K562 (cell line): Measurements from ENCODE around the gene DCLK2. TPM values are rescaled to one million over a fixed set of nuclear protein-coding genes. Genes with fewer than 3 reads are reported as not detected.

Experiments
- CBX8 ChIP-seq: fragments of 200-600 bp; sonication (generic); IDR thresholded peaks from 2 replicates; pipeline ENCODE4 v1.6.1; 2012; ENCODE audit warnings: borderline replicate concordance, mixed run types, low read depth, mild to moderate bottlenecking, moderate library complexity, mixed read lengths, low read length, control low read depth, inconsistent platforms; ENCODE audit not compliant: poor library complexity, severe bottlenecking; ENCODE audit errors: extremely low read depth
- CHCHD3 ChIP-seq: fragments of 250-450 bp; sonication (Bioruptor Pico); IDR thresholded peaks from 2 replicates; pipeline ENCODE4 v2.1.2; 2022; ENCODE audit warnings: mild to moderate bottlenecking
- CHD1 ChIP-seq: fragments of 200-600 bp; sonication (generic); IDR thresholded peaks from one replicate; pipeline ENCODE4 v1.6.1; 2012; ENCODE audit warnings: mild to moderate bottlenecking, moderate library complexity, low read length, inconsistent platforms
- FOXM1 ChIP-seq, 2 experiments: fragments of 450-650 bp in 1 of 2; sonication (generic) in 1 of 2; formaldehyde crosslinking in 1 of 2; IDR thresholded peaks; 2 replicates each; pipeline versions ENCODE4 v1.6.1 to v1.9.0; 2017 to 2022; ENCODE audit warnings: low read depth in 2 of 2, mild to moderate bottlenecking in 2 of 2, missing genetic modification reagents in 1 of 2, moderate library complexity in 1 of 2
- HMG20B ChIP-seq: fragments of 250-450 bp; sonication (Bioruptor Pico); IDR thresholded peaks from 2 replicates; pipeline ENCODE4 v1.5.0; 2021; ENCODE audit warnings: mild to moderate bottlenecking
- MEF2A ChIP-seq: IDR thresholded peaks from 2 replicates; pipeline ENCODE4 v1.6.1; 2011; ENCODE audit warnings: low read depth, mild to moderate bottlenecking, low read length, moderate library complexity; ENCODE audit not compliant: control insufficient read depth
- RBBP5 ChIP-seq: fragments of 200-600 bp; sonication (generic); IDR thresholded peaks from 2 replicates; pipeline ENCODE4 v1.6.1; 2012; ENCODE audit warnings: borderline replicate concordance, mild to moderate bottlenecking, low read length, control low read depth, inconsistent platforms; ENCODE audit not compliant: insufficient read depth, poor library complexity, severe bottlenecking
- RBM17 ChIP-seq: fragments of 200-400 bp; formaldehyde crosslinking; IDR thresholded peaks from 2 replicates; pipeline ENCODE4 v1.6.1; 2017; ENCODE audit warnings: low read depth, mild to moderate bottlenecking, low read length, borderline replicate concordance
- RHOXF2B ChIP-seq: fragments of 250-450 bp; sonication (Bioruptor Pico); conservative IDR thresholded peaks from 2 replicates; pipeline ENCODE4 v1.5.1; 2021
- SIX5 ChIP-seq, 2 experiments: IDR thresholded peaks; 2 replicates each; pipeline ENCODE4 v1.6.1; 2011; ENCODE audit warnings: low read length in 2 of 2, borderline replicate concordance in 1 of 2, low read depth in 1 of 2, mild to moderate bottlenecking in 1 of 2, moderate library complexity in 1 of 2; ENCODE audit not compliant: insufficient read depth in 1 of 2
- SNIP1 ChIP-seq: fragments of 450-650 bp; IDR thresholded peaks from 2 replicates; pipeline ENCODE4 v1.7.1; 2017; ENCODE audit warnings: low read depth, mild to moderate bottlenecking
- STAT5A ChIP-seq: IDR thresholded peaks from 2 replicates; pipeline ENCODE4 v1.6.1; 2012; ENCODE audit warnings: low read length, inconsistent platforms, borderline replicate concordance
- ZNF121 ChIP-seq: sonication (generic); formaldehyde crosslinking; conservative IDR thresholded peaks from 2 replicates; pipeline ENCODE4 v1.8.0; 2022; ENCODE audit warnings: missing genetic modification reagents
- ZNF57 ChIP-seq: fragments of 450-650 bp; formaldehyde crosslinking; IDR thresholded peaks from 2 replicates; pipeline ENCODE4 v1.4.0; 2020; ENCODE audit warnings: mild to moderate bottlenecking, moderate library complexity
- polyA plus RNA-seq, 8 experiments: library from polyadenylated mRNA; depleted of rRNA in 4 of 8; stranded (reverse) in 5 of 8; unstranded in 3 of 8; fragments of >200 nt; fragmentation: Nextera tagmentation in 2 of 8; fragmentation: Illumina TruSeq in 1 of 8; extraction: Ambion mirVana in 2 of 8; extraction: Trizol in 1 of 8; gene quantifications; 2 replicates each; pipeline versions ENCODE4 v1.2.1 to v1.2.3, GENCODE V29; 2011 to 2014; ENCODE audit warnings: inconsistent platforms in 1 of 8, missing spikeins in 1 of 8
- total RNA-seq, 7 experiments: library from RNA; depleted of rRNA in 6 of 7; stranded (reverse); fragments of >200 nt in 6 of 7; fragmentation: Illumina TruSeq in 2 of 7; extraction: Trizol in 2 of 7; gene quantifications; 2 replicates each; pipeline versions ENCODE4 v1.2.1 to v1.2.3, GENCODE V29; 2011 to 2021; ENCODE audit warnings: low replicate concordance in 1 of 7
- TF ChIP-seq, protein P1 (sequence below): fragments of 250-450 bp; sonication (Bioruptor Pico); IDR thresholded peaks from 2 replicates; pipeline ENCODE4 v1.8.0; 2022; ENCODE audit warnings: inconsistent platforms, mild to moderate bottlenecking, moderate library complexity, borderline replicate concordance
- TF ChIP-seq, protein P2 (sequence below): fragments of 450-650 bp; IDR thresholded peaks from 2 replicates; pipeline ENCODE4 v1.6.1; 2016; ENCODE audit warnings: mild to moderate bottlenecking, moderate library complexity

DCLK2 gene
- total and polyA plus RNA-seq, 9 of the 15 experiments (the other 6 are each of a cell fraction or from before 2014, with no cell fraction given), result not detected

DNA sequence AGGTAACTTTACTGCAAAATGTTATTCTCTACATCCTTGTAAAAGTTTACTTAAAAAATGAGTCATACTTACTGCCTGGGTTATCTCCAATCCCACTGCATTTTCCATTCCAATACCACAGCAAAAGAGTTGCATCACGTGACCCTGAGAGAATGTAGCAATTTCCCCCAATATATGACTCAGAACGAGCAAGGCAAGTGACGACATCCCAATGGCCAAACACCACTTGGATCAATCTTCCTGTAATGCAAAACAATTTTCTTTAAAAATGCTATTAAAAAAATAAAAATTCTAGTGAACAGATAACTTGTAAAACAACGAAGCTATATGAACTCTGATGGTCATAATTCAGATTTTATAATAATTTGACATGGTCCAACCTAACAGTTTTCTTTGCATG, 224.3 kb downstream of the DCLK2 start (continued):
- TF ChIP-seq RBM17 (no peak), FOXM1 (IDR thresholded peaks at IDR 0.05; ENCODE audit: low read depth) (peak; percentile 76), FOXM1 (CRISPR knock-in tag; IDR thresholded peaks at IDR 0.05; ENCODE audit: low read depth) (no peak), SIX5 (IDR thresholded peaks at IDR 0.05; ENCODE audit: borderline replicate concordance in 1 of 2, insufficient read depth in 1 of 2, low read depth in 1 of 2, low read length in 2 of 2) (no peak), ZNF121 (CRISPR knock-in tag) (no peak), HMG20B (CRISPR knock-in tag) (no peak), RHOXF2B (no peak), SNIP1 (no peak), RBBP5 (no peak), MEF2A (no peak), STAT5A (no peak), ZNF57 (CRISPR knock-in tag) (no peak), CHD1 (no peak), CHCHD3 (no peak), CBX8 (no peak)
- TF ChIP-seq, protein P1, sequence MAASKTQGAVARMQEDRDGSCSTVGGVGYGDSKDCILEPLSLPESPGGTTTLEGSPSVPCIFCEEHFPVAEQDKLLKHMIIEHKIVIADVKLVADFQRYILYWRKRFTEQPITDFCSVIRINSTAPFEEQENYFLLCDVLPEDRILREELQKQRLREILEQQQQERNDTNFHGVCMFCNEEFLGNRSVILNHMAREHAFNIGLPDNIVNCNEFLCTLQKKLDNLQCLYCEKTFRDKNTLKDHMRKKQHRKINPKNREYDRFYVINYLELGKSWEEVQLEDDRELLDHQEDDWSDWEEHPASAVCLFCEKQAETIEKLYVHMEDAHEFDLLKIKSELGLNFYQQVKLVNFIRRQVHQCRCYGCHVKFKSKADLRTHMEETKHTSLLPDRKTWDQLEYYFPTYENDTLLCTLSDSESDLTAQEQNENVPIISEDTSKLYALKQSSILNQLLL (CRISPR knock-in tag), result no peak
- TF ChIP-seq, protein P2, sequence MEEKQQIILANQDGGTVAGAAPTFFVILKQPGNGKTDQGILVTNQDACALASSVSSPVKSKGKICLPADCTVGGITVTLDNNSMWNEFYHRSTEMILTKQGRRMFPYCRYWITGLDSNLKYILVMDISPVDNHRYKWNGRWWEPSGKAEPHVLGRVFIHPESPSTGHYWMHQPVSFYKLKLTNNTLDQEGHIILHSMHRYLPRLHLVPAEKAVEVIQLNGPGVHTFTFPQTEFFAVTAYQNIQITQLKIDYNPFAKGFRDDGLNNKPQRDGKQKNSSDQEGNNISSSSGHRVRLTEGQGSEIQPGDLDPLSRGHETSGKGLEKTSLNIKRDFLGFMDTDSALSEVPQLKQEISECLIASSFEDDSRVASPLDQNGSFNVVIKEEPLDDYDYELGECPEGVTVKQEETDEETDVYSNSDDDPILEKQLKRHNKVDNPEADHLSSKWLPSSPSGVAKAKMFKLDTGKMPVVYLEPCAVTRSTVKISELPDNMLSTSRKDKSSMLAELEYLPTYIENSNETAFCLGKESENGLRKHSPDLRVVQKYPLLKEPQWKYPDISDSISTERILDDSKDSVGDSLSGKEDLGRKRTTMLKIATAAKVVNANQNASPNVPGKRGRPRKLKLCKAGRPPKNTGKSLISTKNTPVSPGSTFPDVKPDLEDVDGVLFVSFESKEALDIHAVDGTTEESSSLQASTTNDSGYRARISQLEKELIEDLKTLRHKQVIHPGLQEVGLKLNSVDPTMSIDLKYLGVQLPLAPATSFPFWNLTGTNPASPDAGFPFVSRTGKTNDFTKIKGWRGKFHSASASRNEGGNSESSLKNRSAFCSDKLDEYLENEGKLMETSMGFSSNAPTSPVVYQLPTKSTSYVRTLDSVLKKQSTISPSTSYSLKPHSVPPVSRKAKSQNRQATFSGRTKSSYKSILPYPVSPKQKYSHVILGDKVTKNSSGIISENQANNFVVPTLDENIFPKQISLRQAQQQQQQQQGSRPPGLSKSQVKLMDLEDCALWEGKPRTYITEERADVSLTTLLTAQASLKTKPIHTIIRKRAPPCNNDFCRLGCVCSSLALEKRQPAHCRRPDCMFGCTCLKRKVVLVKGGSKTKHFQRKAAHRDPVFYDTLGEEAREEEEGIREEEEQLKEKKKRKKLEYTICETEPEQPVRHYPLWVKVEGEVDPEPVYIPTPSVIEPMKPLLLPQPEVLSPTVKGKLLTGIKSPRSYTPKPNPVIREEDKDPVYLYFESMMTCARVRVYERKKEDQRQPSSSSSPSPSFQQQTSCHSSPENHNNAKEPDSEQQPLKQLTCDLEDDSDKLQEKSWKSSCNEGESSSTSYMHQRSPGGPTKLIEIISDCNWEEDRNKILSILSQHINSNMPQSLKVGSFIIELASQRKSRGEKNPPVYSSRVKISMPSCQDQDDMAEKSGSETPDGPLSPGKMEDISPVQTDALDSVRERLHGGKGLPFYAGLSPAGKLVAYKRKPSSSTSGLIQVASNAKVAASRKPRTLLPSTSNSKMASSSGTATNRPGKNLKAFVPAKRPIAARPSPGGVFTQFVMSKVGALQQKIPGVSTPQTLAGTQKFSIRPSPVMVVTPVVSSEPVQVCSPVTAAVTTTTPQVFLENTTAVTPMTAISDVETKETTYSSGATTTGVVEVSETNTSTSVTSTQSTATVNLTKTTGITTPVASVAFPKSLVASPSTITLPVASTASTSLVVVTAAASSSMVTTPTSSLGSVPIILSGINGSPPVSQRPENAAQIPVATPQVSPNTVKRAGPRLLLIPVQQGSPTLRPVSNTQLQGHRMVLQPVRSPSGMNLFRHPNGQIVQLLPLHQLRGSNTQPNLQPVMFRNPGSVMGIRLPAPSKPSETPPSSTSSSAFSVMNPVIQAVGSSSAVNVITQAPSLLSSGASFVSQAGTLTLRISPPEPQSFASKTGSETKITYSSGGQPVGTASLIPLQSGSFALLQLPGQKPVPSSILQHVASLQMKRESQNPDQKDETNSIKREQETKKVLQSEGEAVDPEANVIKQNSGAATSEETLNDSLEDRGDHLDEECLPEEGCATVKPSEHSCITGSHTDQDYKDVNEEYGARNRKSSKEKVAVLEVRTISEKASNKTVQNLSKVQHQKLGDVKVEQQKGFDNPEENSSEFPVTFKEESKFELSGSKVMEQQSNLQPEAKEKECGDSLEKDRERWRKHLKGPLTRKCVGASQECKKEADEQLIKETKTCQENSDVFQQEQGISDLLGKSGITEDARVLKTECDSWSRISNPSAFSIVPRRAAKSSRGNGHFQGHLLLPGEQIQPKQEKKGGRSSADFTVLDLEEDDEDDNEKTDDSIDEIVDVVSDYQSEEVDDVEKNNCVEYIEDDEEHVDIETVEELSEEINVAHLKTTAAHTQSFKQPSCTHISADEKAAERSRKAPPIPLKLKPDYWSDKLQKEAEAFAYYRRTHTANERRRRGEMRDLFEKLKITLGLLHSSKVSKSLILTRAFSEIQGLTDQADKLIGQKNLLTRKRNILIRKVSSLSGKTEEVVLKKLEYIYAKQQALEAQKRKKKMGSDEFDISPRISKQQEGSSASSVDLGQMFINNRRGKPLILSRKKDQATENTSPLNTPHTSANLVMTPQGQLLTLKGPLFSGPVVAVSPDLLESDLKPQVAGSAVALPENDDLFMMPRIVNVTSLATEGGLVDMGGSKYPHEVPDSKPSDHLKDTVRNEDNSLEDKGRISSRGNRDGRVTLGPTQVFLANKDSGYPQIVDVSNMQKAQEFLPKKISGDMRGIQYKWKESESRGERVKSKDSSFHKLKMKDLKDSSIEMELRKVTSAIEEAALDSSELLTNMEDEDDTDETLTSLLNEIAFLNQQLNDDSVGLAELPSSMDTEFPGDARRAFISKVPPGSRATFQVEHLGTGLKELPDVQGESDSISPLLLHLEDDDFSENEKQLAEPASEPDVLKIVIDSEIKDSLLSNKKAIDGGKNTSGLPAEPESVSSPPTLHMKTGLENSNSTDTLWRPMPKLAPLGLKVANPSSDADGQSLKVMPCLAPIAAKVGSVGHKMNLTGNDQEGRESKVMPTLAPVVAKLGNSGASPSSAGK, result no peak
